Activated naive CD4-positive, alpha-beta T cell treated with anti-CD3 and anti-CD28 coated beads, Interleukin-2, amount 50 U/mL, for 72 hours (primary cell): ENCODE results near the gene UGT1A1. TPM values are rescaled to one million over a fixed set of nuclear protein-coding genes. Genes with fewer than 3 reads are reported as not detected.
"Not testable (repeated sequence)": the region's sequence is repeated elsewhere in the genome, so short reads cannot be mapped to it uniquely, and the experiment has no call there.

Experiments used
- ATAC-seq, 2 donors: fragments of 150-1000 bp; cut with Tn5 transposase; 2 replicates each; pipeline ENCODE4 v1.10.0; 2021; ENCODE audit warnings: mild to moderate bottlenecking in 2 of 2, moderate library complexity in 2 of 2
- DNase-seq, 2 donors: peaks; one replicate each; pipeline ENCODE4 v3.0.0; 2021 to 2022; ENCODE audit warnings: low spot score in 2 of 2
- H3K27ac Mint-ChIP-seq, 2 donors: one replicate each; pipeline ENCODE4 v1.8.0; 2022; ENCODE audit warnings: mild to moderate bottlenecking in 2 of 2, mixed read lengths in 2 of 2
- H3K36me3 Mint-ChIP-seq, 2 donors: one replicate each; pipeline ENCODE4 v1.8.0; 2022; ENCODE audit warnings: mixed read lengths in 2 of 2
- H3K9me3 Mint-ChIP-seq, 2 donors: one replicate each; pipeline ENCODE4 v1.8.0; 2022; ENCODE audit warnings: mixed read lengths in 2 of 2
- total RNA-seq, 2 donors: library from RNA; stranded (reverse); gene quantifications; one replicate each; pipeline ENCODE4 v1.2.3, GENCODE V29; 2022

Gene UGT1A1
- total RNA-seq, 2 donors from 2014 or later = not detected

- H3K36me3 Mint-ChIP-seq = peaks cover 0 to 20% of the 10 kb centered on the region in 2 donors
- not testable (repeated sequence) for DNase-seq, H3K27ac Mint-ChIP-seq, ATAC-seq
- H3K9me3 Mint-ChIP-seq = peaks cover 7 to 12% of the 10 kb centered on the region in 2 donors
These were observed 8.7 kb upstream of the UGT1A1 start for GRCh38 chr2:233751212-233752009.

DNA sequence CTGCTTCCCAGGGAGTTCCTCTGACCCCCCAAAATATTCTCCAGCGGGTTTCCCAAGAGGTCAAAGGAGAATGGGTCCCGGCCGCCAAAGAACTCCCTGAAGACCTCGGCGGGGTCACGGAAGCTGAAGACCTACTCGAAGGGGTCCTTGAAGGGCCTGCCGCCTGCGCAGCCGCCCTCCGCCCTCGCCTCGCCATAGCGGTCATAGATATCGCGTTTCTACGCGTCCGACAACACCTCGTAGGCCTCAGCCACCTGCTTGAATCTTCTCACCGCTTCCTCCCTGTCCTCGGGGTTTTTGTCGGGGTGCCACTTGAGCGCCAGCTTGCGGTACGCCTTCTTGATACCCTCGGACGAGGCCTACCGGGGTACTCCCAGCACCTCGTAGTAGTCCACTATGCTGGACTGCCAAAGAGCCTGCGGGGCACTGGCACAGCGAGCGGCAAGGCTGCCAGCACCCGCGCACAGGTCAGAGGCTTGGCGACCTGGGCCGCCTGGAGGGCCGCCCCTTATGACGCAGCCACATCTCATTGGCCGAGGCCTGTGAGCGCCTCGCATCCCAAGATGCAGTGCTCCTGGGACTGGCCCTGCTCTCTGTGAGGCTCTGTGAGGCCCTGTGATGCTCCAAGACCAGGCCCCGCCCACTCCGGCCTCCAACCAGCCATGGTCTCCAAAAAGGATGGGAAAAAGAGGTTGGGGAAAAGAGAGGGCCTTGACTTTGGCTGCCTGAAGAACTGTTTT, 5.0 kb upstream of the UGT1A1 start:
- Mint-ChIP-seq H3K9me3 (peaks cover 2 to 8% of the 10 kb centered on the region in 2 donors), H3K27ac (no peak overlapping the region), H3K36me3 (peaks cover 0 to 16% of the 10 kb centered on the region in 2 donors)
- DNase-seq = no peak
- ATAC-seq = no peak

GRCh38 chr2:233756429-233757081, 3.5 kb upstream of the UGT1A1 start:
- H3K36me3 Mint-ChIP-seq = peaks cover 0 to 4% of the 10 kb centered on the region in 2 donors
- DNase-seq (no peak), ATAC-seq (no peak)
- no peak overlapping the region for H3K27ac Mint-ChIP-seq
- H3K9me3 Mint-ChIP-seq = peaks cover 0 to 3% of the 10 kb centered on the region in 2 donors

DNA sequence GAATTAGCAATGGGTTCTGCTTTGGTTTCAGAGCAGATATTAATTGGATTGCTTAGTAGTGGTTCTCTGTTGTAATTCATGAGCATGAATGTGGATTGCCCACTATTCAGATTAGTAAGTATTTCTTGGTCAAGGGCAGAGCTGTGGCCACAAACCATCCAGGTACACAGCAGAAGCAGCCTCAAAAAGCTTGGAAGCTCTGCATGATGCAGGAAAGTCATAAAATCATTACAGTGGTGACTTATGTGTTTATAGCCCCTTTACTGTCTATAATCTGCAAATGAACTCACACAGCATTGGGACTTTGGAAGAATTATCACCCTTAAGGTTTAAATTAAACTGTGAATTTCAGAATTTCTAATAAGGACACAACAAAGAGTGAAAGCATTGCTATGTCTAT, 1.9 kb upstream of the UGT1A1 start:
- Mint-ChIP-seq H3K36me3 (no peaks in the 10 kb centered on the region), H3K9me3 (no peaks in the 10 kb centered on the region), H3K27ac (no peak overlapping the region)
- DNase-seq = no peak
- no peak for ATAC-seq

GRCh38 chr2:233758849-233759248, 1.2 kb upstream of the UGT1A1 start:
- H3K9me3 Mint-ChIP-seq = no peaks in the 10 kb centered on the region
- no peaks in the 10 kb centered on the region for H3K36me3 Mint-ChIP-seq
- no peak overlapping the region for H3K27ac Mint-ChIP-seq
- ATAC-seq (no peak), DNase-seq (no peak)

- no peaks in the 10 kb centered on the region for H3K9me3 Mint-ChIP-seq
- no peak for ATAC-seq
- no peak for DNase-seq
- H3K36me3 Mint-ChIP-seq = no peaks in the 10 kb centered on the region
- no peak overlapping the region for H3K27ac Mint-ChIP-seq
These were observed 1.1 kb downstream of the UGT1A1 start for GRCh38 chr2:233761040-233761769.

GRCh38 chr2:233764264-233764663, 4.2 kb downstream of the UGT1A1 start:
- Mint-ChIP-seq H3K27ac (no peak overlapping the region), H3K36me3 (no peaks in the 10 kb centered on the region), H3K9me3 (no peaks in the 10 kb centered on the region)
- DNase-seq (no peak), ATAC-seq (no peak)

DNA sequence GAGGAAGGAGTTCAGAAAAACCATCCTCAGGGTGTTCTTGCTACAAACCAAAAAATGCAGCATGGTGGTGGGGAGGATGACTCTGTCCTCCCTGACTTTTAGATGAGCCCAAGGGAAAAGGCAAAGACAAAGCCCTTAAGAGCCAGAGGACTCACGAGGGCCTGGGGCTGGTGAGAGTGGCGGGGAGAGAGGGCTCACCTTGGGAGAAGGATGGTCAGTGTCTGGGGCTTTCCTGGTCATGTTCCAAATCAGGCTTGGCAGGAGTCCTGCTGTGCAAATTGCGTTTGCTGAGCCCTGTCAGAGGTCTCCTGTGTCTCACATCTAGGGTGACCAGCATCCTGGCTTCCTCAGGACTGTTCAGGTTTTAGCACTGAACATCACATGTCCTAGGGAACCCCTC, 4.7 kb downstream of the UGT1A1 start:
- Mint-ChIP-seq H3K9me3 (no peaks in the 10 kb centered on the region), H3K27ac (no peak overlapping the region), H3K36me3 (no peaks in the 10 kb centered on the region)
- DNase-seq = no peak
- ATAC-seq = no peak

DNA sequence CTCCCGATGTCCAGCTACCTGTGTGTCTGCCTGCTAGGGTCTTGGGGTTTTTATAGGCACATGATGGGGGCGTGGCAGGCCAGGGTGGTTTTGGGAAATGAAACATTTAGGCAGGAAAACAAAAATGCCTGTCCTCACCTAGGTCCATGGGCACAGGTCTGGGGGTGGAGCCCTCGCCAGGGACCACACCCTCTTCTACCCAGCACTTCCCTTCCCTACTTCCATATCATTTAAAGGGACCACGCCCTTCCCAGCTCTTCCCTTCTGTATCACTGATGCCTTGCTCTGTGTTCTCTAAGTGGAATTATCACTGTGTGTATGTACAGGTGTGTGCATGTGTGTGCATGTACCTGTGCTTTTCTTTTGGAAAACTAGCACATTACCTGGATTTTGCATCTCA, 6.3 kb downstream of the UGT1A1 start:
- H3K27ac Mint-ChIP-seq = no peak overlapping the region
- no peaks in the 10 kb centered on the region for H3K36me3 Mint-ChIP-seq
- no peaks in the 10 kb centered on the region for H3K9me3 Mint-ChIP-seq
- ATAC-seq = no peak
- DNase-seq = no peak

- no peaks in the 10 kb centered on the region for H3K36me3 Mint-ChIP-seq
- no peaks in the 10 kb centered on the region for H3K9me3 Mint-ChIP-seq
- DNase-seq (no peak), ATAC-seq (no peak)
- no peak overlapping the region for H3K27ac Mint-ChIP-seq
These were observed 8.0 kb downstream of the UGT1A1 start for GRCh38 chr2:233768076-233768475.

- DNase-seq = no peak
These were observed 9.2 kb downstream of the UGT1A1 start for GRCh38 chr2:233769260-233769659.

GRCh38 chr2:233772153-233772552, 12.1 kb downstream of the UGT1A1 start:
- DNase-seq = no peak
- H3K36me3 Mint-ChIP-seq = peaks cover 12 to 20% of the 10 kb centered on the region in 2 donors
- no peak for ATAC-seq
- no peak overlapping the region for H3K27ac Mint-ChIP-seq
- H3K9me3 Mint-ChIP-seq = peaks cover 12% of the 10 kb centered on the region in 2 donors

More at GRCh38 chr2:233769260-233769659, 9.2 kb downstream of the UGT1A1 start:
- Mint-ChIP-seq H3K9me3 (no peaks in the 10 kb centered on the region), H3K27ac (no peak overlapping the region), H3K36me3 (no peaks in the 10 kb centered on the region)
- no peak for ATAC-seq

DNA sequence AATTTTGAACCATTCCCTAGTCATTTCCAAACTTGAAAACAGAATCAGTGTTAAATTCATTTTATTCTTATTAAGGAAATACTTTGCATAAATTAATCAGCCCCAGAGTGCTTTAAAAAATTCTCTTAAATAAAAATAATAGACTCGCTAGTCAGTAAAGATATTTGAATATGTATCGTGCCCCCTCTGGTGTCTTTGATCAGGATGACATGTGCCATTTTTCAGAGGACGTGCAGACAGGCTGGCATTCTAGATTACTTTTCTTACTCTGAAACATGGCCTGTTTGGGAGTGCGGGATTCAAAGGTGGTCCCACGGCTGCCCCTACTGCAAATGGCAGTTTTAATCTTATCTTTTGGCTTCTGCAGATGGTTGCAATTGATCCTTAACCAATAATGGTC, 12.5 kb downstream of the UGT1A1 start:
- Mint-ChIP-seq H3K36me3 (peaks cover 14 to 22% of the 10 kb centered on the region in 2 donors), H3K9me3 (peaks cover 12% of the 10 kb centered on the region in 2 donors), H3K27ac (no peak overlapping the region)
- ATAC-seq (no peak), DNase-seq (no peak)

DNA sequence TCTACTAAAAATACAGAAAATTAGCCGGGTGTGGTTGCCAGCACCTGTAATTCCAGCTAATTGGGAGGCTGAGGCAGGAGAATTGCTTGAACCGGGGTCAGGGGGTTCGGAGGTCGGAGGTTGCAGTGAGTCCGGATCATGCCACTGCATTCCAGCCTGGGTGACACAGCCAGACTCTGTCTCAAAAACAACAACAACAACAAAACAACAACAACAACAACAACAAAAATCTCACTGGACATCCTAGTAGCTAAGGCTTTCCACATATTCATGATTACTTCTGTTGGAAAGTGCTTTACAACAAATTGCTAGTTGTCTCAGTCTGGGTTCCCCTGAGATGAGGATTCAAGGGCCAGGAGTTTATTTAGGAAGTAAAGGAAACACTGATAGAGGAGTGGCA, 13.8 kb downstream of the UGT1A1 start:
- ATAC-seq = no peak
- no peak overlapping the region for H3K27ac Mint-ChIP-seq
- H3K36me3 Mint-ChIP-seq = peaks cover 19 to 22% of the 10 kb centered on the region in 2 donors
- DNase-seq = no peak
- H3K9me3 Mint-ChIP-seq = peaks cover 12% of the 10 kb centered on the region in 2 donors

DNA sequence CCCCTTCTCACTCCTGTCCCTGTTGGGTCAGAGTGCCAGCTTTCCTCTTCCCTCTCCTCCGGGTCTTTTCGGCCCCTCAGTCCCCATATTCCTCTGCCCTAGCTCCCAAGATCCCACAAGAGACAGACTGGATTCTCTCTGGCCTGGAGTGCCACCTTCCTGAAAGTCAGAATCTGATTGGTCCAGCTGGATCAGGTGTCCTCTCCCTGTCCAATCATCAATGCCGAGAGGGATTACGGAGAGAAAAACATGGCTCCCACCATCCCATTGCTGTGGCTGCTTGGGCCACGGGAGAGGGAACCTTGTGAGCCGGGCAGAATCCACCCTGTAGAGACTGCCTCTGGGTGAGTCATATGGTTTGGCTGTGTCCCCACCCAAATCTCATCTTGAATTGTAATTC, 15.3 kb downstream of the UGT1A1 start:
- no peak for DNase-seq
- Mint-ChIP-seq H3K27ac (no peak overlapping the region), H3K9me3 (peaks cover 12 to 17% of the 10 kb centered on the region in 2 donors), H3K36me3 (peaks cover 19 to 22% of the 10 kb centered on the region in 2 donors)
- no peak for ATAC-seq

GRCh38 chr2:233778030-233778429, 18.0 kb downstream of the UGT1A1 start, which contains the start of gene MROH2A:
TSS of gene MROH2A (plus strand) at chr2:233778330. CDS start at chr2:233779359, 1,029 bp downstream.
- DNase-seq = no peak
- ATAC-seq = no peak
- H3K27ac Mint-ChIP-seq = no peak within 1 kb of the TSS
- peaks cover 19 to 22% of the 10 kb centered on the region in 2 donors for H3K36me3 Mint-ChIP-seq
- peaks cover 12 to 17% of the 10 kb centered on the region in 2 donors for H3K9me3 Mint-ChIP-seq
